IMR-90 (cell line): ENCODE data around the gene TBPL1. TPM values are rescaled to one million over a fixed set of nuclear protein-coding genes. Genes with fewer than 3 reads are reported as not detected.

Source experiments
- ATAC-seq: fragments of 200-7000 bp; cut with Tn5 transposase; 2 replicates; pipeline ENCODE4 v1.9.1; 2020; ENCODE audit warnings: low read depth, mild to moderate bottlenecking, moderate library complexity
- BruUV-seq: library from RNA; stranded (reverse); fragments of 400-500 nt; replicated peaks from 2 replicates; lab custom pipeline; 2021; lab: Mats Ljungman, UMichigan
- CTCF ChIA-PET: fragments of 300-600 bp; formaldehyde crosslinking; extraction: SDS; loops from one replicate; lab custom pipeline; 2021; ENCODE audit warnings: antibody characterized with exemption; lab: Yijun Ruan, JAX
- POLR2A ChIA-PET: fragments of 300-600 bp; sonication (Branson Sonifier 250); formaldehyde crosslinking; loops from one replicate; lab custom pipeline; 2022; ENCODE audit warnings: antibody characterized with exemption; ENCODE audit not compliant: unreplicated experiment; lab: Charles Lee
- DNase-seq: peaks from one replicate; pipeline ENCODE4 v3.0.0; 2013
- H2AFZ ChIP-seq: replicated peaks from 2 replicates; pipeline ENCODE3; 2013; ENCODE audit warnings: low read length, mild to moderate bottlenecking; ENCODE audit not compliant: poor library complexity
- H2AK5ac ChIP-seq: 2 replicates; pipeline ENCODE4 v1.6.1; 2013; ENCODE audit warnings: low read depth, low read length, inconsistent platforms
- H2AK9ac ChIP-seq: replicated peaks from 2 replicates; pipeline ENCODE3; 2013; ENCODE audit warnings: mild to moderate bottlenecking, low read depth, low read length, moderate library complexity; ENCODE audit not compliant: poor library complexity
- H2BK120ac ChIP-seq: 2 replicates; pipeline ENCODE4 v1.6.1; 2013; ENCODE audit warnings: low read depth, low read length, inconsistent platforms
- H2BK15ac ChIP-seq: 3 replicates; pipeline ENCODE4 v1.6.1; 2013; ENCODE audit warnings: low read depth, low read length, inconsistent platforms
- H2BK20ac ChIP-seq: 2 replicates; pipeline ENCODE4 v1.6.1; 2013; ENCODE audit warnings: low read depth, mild to moderate bottlenecking, inconsistent platforms, low read length, moderate library complexity
- H2BK5ac ChIP-seq: 2 replicates; pipeline ENCODE4 v1.6.1; 2013; ENCODE audit warnings: mild to moderate bottlenecking, low read depth, low read length, inconsistent platforms; ENCODE audit not compliant: poor library complexity, severe bottlenecking
- H3K14ac ChIP-seq: replicated peaks from 2 replicates; pipeline ENCODE4 v1.6.1; 2013; ENCODE audit warnings: low read depth, low read length, inconsistent platforms
- H3K18ac ChIP-seq: 2 replicates; pipeline ENCODE4 v1.6.1; 2013; ENCODE audit warnings: low read depth, low read length, control low read depth
- H3K23ac ChIP-seq: 2 replicates; pipeline ENCODE4 v1.6.1; 2013; ENCODE audit warnings: low read depth, low read length, inconsistent platforms
- H3K27ac ChIP-seq: 2 replicates; pipeline ENCODE4 v1.5.1; 2013; ENCODE audit warnings: mild to moderate bottlenecking, control low read depth, low read length; ENCODE audit not compliant: insufficient read depth
- H3K27me3 ChIP-seq: 2 replicates; pipeline ENCODE4 v1.6.1; 2013; ENCODE audit warnings: low read length; ENCODE audit not compliant: control insufficient read depth, insufficient read depth
- H3K36me3 ChIP-seq: 2 replicates; pipeline ENCODE4 v1.6.1; 2013; ENCODE audit warnings: low read length, mixed read lengths; ENCODE audit not compliant: control insufficient read depth, insufficient read depth
- H3K4ac ChIP-seq: 2 replicates; pipeline ENCODE4 v1.6.1; 2013; ENCODE audit warnings: low read depth, low read length, inconsistent platforms
- H3K4me1 ChIP-seq: 2 replicates; pipeline ENCODE4 v1.6.1; 2013; ENCODE audit warnings: low read length, mixed read lengths; ENCODE audit not compliant: control insufficient read depth, insufficient read depth
- H3K4me2 ChIP-seq: 2 replicates; pipeline ENCODE4 v1.6.1; 2013; ENCODE audit warnings: low read depth, mild to moderate bottlenecking, control low read depth, low read length, moderate library complexity
- H3K4me3 ChIP-seq: 2 replicates; pipeline ENCODE4 v1.5.1; 2013; ENCODE audit warnings: low read depth, mild to moderate bottlenecking, control low read depth, low read length, moderate library complexity; ENCODE audit not compliant: insufficient read depth
- H3K56ac ChIP-seq: 2 replicates; pipeline ENCODE4 v1.6.1; 2013; ENCODE audit warnings: low read length, inconsistent platforms; ENCODE audit not compliant: insufficient read depth; ENCODE audit errors: extremely low read depth
- H3K79me1 ChIP-seq, 2 experiments: 2 replicates each; pipeline ENCODE4 v1.6.1; 2013; ENCODE audit warnings: low read length in 2 of 2, inconsistent platforms in 1 of 2, low read depth in 1 of 2
- H3K9ac ChIP-seq: 2 replicates; pipeline ENCODE4 v1.6.1; 2013; ENCODE audit warnings: low read depth, low read length, control low read depth
- H3K9me1 ChIP-seq: 2 replicates; pipeline ENCODE4 v1.6.1; 2013; ENCODE audit warnings: low read length, inconsistent platforms; ENCODE audit not compliant: insufficient read depth
- H3K9me3 ChIP-seq: 2 replicates; pipeline ENCODE4 v1.6.1; 2013; ENCODE audit warnings: low read length; ENCODE audit not compliant: control insufficient read depth, insufficient read depth
- H4K20me1 ChIP-seq: 2 replicates; pipeline ENCODE4 v1.6.1; 2013; ENCODE audit warnings: low read length, inconsistent platforms; ENCODE audit not compliant: insufficient read depth
- H4K5ac ChIP-seq: 2 replicates; pipeline ENCODE4 v1.6.1; 2013; ENCODE audit warnings: mild to moderate bottlenecking, low read depth, low read length, control low read depth
- H4K8ac ChIP-seq, 2 experiments: 2 replicates each; pipeline ENCODE4 v1.6.1; 2013; ENCODE audit warnings: low read depth in 2 of 2, low read length in 2 of 2, control low read depth in 1 of 2, inconsistent platforms in 1 of 2
- H4K91ac ChIP-seq: 2 replicates; pipeline ENCODE4 v1.6.1; 2013; ENCODE audit warnings: low read depth, low read length, inconsistent platforms; ENCODE audit not compliant: insufficient read depth
- BHLHE40 ChIP-seq: fragments of 150-350 bp; IDR thresholded peaks from 2 replicates; pipeline ENCODE4 v1.6.1; 2016; ENCODE audit warnings: mild to moderate bottlenecking, low read depth, low read length
- ELK1 ChIP-seq: fragments of 150-350 bp; IDR thresholded peaks from 2 replicates; pipeline ENCODE4 v1.6.1; 2016; ENCODE audit warnings: low read depth, mild to moderate bottlenecking, low read length, moderate library complexity, borderline replicate concordance
- MXI1 ChIP-seq: IDR thresholded peaks from 2 replicates; pipeline ENCODE4 v1.6.1; 2012; ENCODE audit warnings: low read depth, mild to moderate bottlenecking, low read length, moderate library complexity, borderline replicate concordance
- NFE2L2 ChIP-seq: fragments of 150-350 bp; IDR thresholded peaks from 2 replicates; pipeline ENCODE4 v1.6.1; 2016; ENCODE audit warnings: low read depth, mild to moderate bottlenecking, low read length
- RCOR1 ChIP-seq: IDR thresholded peaks from 2 replicates; pipeline ENCODE4 v1.6.1; 2012; ENCODE audit warnings: mild to moderate bottlenecking, low read length, improper control_type of control experiment; ENCODE audit not compliant: insufficient replicate concordance
- RFX5 ChIP-seq: IDR thresholded peaks from 2 replicates; pipeline ENCODE4 v1.8.0; 2012; ENCODE audit warnings: low read depth, mild to moderate bottlenecking, low read length, moderate library complexity
- USF2 ChIP-seq: fragments of 150-350 bp; IDR thresholded peaks from 2 replicates; pipeline ENCODE4 v1.6.1; 2017; ENCODE audit warnings: mild to moderate bottlenecking, antibody characterized with exemption, low read length, low read depth
- WGBS, 2 experiments: methylation state at CpG; one replicate each; pipeline versions ENCODE4 v1.1.5 to v1.1.7; 2013; ENCODE audit warnings: missing lambda C conversion rate in 2 of 2; ENCODE audit not compliant: insufficient read length in 1 of 2; ENCODE audit errors: extremely low coverage in 2 of 2; 5-methylcytosine and 5-hydroxymethylcytosine counted together
- dilution Hi-C: fragments of 300-500 bp; cut with HindIII; formaldehyde crosslinking; loops from one replicate; pipeline ENCODE4 v1.14.3; 2018; ENCODE audit warnings: low sequenced_read_pairs; ENCODE audit not compliant: unreplicated experiment
- in situ Hi-C: fragments of 300-500 bp; cut with MboI; formaldehyde crosslinking; loops from 3 replicates; pipeline ENCODE4 v1.14.3; 2019; ENCODE audit warnings: low sequenced_read_pairs, inconsistent platforms, mixed read lengths
- intact Hi-C: fragments of 100-400 bp; cut with micrococcal nuclease; formaldehyde crosslinking; loops from 2 replicates; pipeline ENCODE4 v1.10.0; 2022
- polyA plus RNA-seq, 3 experiments: library from polyadenylated mRNA; depleted of rRNA; stranded (reverse); fragments of >200 nt; gene quantifications; 2 replicates each; pipeline ENCODE4 v1.2.3, GENCODE V29; 2012; ENCODE audit warnings: low replicate concordance in 1 of 3
- total RNA-seq: library from RNA; depleted of rRNA; stranded (reverse); fragments of >200 nt; gene quantifications from 2 replicates; pipeline ENCODE4 v1.2.3, GENCODE V29; 2012

TBPL1 gene
- total and polyA plus RNA-seq, 2 of the 4 experiments (the other 2 are of a cell fraction): 25.6 to 32.5 TPM

- no peak for TF ChIP-seq ELK1
These were observed 34.7 kb upstream of the TBPL1 start (continued) for GRCh38 chr6:133918208-133918930.

GRCh38 chr6:133919362-133919761 lies 33.7 kb upstream of the TBPL1 start:
- BruUV-seq: no TSS peak
- Histone ChIP-seq H3K4me1 (peaks cover 6% of the 10 kb centered on the region; the same call in 1 of the 2 replicates), H3K9me1 (no peaks in the 10 kb centered on the region), H3K79me1 (no peaks in the 10 kb centered on the region), H2BK120ac (no peak overlapping the region), H2BK20ac (no peak overlapping the region), H4K5ac (no peak overlapping the region), H3K18ac (no peak overlapping the region), H3K27ac (no peak overlapping the region), H4K20me1 (no peaks in the 10 kb centered on the region), H3K9me3 (no peaks in the 10 kb centered on the region), H3K23ac (no peak overlapping the region; the same call in 1 of the 2 replicates), H3K36me3 (no peaks in the 10 kb centered on the region), H4K8ac (no peak overlapping the region), H3K9ac (no peak overlapping the region), H3K4me3 (no peak overlapping the region), H3K27me3 (no peaks in the 10 kb centered on the region), H2BK15ac (no peak overlapping the region), H2AK9ac (no peak overlapping the region), H3K56ac (no peak overlapping the region), H3K14ac (no peak overlapping the region), H2AK5ac (no peak overlapping the region), H2AFZ (no peak overlapping the region), H2BK5ac (no peak overlapping the region), H3K4ac (no peak overlapping the region), H4K91ac (peak overlapping the region; percentile 9; the same call in 1 of the 2 replicates), H3K4me2 (no peak overlapping the region)
- TF ChIP-seq MXI1 (no peak), RCOR1 (no peak), USF2 (no peak), BHLHE40 (no peak), NFE2L2 (no peak), RFX5 (no peak)
- ChIA-PET CTCF (interaction anchor here (1.6 kb wide), 1 partner anchor 177 kb away, joined by 7 read pairs; no protein-coding TSS in a partner anchor), POLR2A (interaction anchor here (0.6 kb wide), 1 partner anchor 619 kb away, joined by 3 read pairs; no protein-coding TSS in a partner anchor)
- dilution Hi-C loops: no loop called here
- WGBS, 2 experiments: 91% methylated on average over 3 of the region's 5 CpGs; no CpG with 5 or more reads in 1 of the 2 experiments
- in situ Hi-C loops: loop anchor here (5.0 to 25.0 kb wide), 4 partner anchors 352 to 1095 kb away; no protein-coding TSS in a partner anchor
- intact Hi-C loops: loop anchor here (5.0 to 10.0 kb wide), 2 partner anchors 677 to 735 kb away; partner anchors contain the start of gene EYA4
- no peak for ATAC-seq
- no peak for DNase-seq
